GM23248 (cell line): Measurements from ENCODE around the gene NAT14. TPM values are rescaled to one million over a fixed set of nuclear protein-coding genes. Genes with fewer than 3 reads are reported as not detected.
"Not testable (repeated sequence)": the region's sequence is repeated elsewhere in the genome, so short reads cannot be mapped to it uniquely, and the experiment has no call there.

Source experiments
- DNase-seq: peaks from one replicate; pipeline ENCODE4 v3.0.0-alpha.2; 2015
- H2AFZ ChIP-seq: fragments of 200-600 bp; sonication (generic); 2 replicates; pipeline ENCODE4 v1.6.1; 2016; ENCODE audit warnings: antibody characterized with exemption
- H3F3A ChIP-seq: fragments of 200-600 bp; sonication (generic); 2 replicates; pipeline ENCODE4 v1.6.1; 2016; ENCODE audit warnings: mild to moderate bottlenecking, antibody characterized with exemption, mixed run types; ENCODE audit not compliant: insufficient read depth
- H3K27ac ChIP-seq: fragments of 200-600 bp; sonication (generic); 2 replicates; pipeline ENCODE4 v1.5.1; 2016; ENCODE audit warnings: mild to moderate bottlenecking
- H3K27me3 ChIP-seq: fragments of 200-600 bp; sonication (generic); replicated peaks from 2 replicates; pipeline ENCODE4 v1.6.1; 2016; ENCODE audit warnings: mild to moderate bottlenecking; ENCODE audit not compliant: insufficient read depth
- H3K36me3 ChIP-seq: fragments of 200-600 bp; sonication (generic); 2 replicates; pipeline ENCODE4 v1.6.1; 2016; ENCODE audit warnings: low read depth, mild to moderate bottlenecking
- H3K4me1 ChIP-seq: fragments of 200-600 bp; sonication (generic); 2 replicates; pipeline ENCODE4 v1.6.1; 2016; ENCODE audit warnings: mild to moderate bottlenecking; ENCODE audit not compliant: insufficient read depth
- H3K4me2 ChIP-seq: fragments of 200-600 bp; sonication (generic); one replicate; pipeline ENCODE4 v1.6.1; 2016; ENCODE audit warnings: mild to moderate bottlenecking; ENCODE audit not compliant: unreplicated experiment
- H3K4me3 ChIP-seq: fragments of 200-600 bp; sonication (generic); 2 replicates; pipeline ENCODE4 v1.5.1; 2016; ENCODE audit warnings: mild to moderate bottlenecking
- H3K79me2 ChIP-seq: fragments of 200-600 bp; sonication (generic); 2 replicates; pipeline ENCODE4 v1.6.1; 2016; ENCODE audit warnings: mild to moderate bottlenecking; ENCODE audit not compliant: insufficient read depth
- H3K9ac ChIP-seq: fragments of 200-600 bp; sonication (generic); 2 replicates; pipeline ENCODE4 v1.6.1; 2016; ENCODE audit warnings: mild to moderate bottlenecking
- H3K9me2 ChIP-seq: fragments of 200-600 bp; sonication (generic); 2 replicates; pipeline ENCODE4 v1.6.1; 2016; ENCODE audit warnings: mixed run types, mild to moderate bottlenecking, moderate library complexity; ENCODE audit not compliant: insufficient read depth
- H3K9me3 ChIP-seq: fragments of 200-600 bp; sonication (generic); one replicate; pipeline ENCODE4 v1.6.1; 2017; ENCODE audit warnings: low read depth
- H4K20me1 ChIP-seq: fragments of 200-600 bp; sonication (generic); 2 replicates; pipeline ENCODE4 v1.6.0; 2016; ENCODE audit not compliant: insufficient read depth
- EZH2 ChIP-seq: fragments of 200-600 bp; sonication (generic); IDR thresholded peaks from 2 replicates; pipeline ENCODE4 v1.6.1; 2018; ENCODE audit warnings: antibody characterized with exemption, mild to moderate bottlenecking; ENCODE audit not compliant: insufficient read depth, poor library complexity, severe bottlenecking
- EZH2phosphoT487 ChIP-seq: fragments of 200-600 bp; sonication (generic); IDR thresholded peaks from 2 replicates; pipeline ENCODE4 v1.6.1; 2018; ENCODE audit warnings: antibody characterized with exemption, moderate library complexity, mild to moderate bottlenecking, low read depth; ENCODE audit not compliant: insufficient read depth
- WGBS, 2 experiments: methylation state at CpG; one replicate each; pipeline ENCODE4 v1.1.6; 2015 to 2017; ENCODE audit warnings: low lambda C conversion rate in 2 of 2, low coverage in 1 of 2; ENCODE audit errors: missing lambda C conversion rate in 2 of 2; 5-methylcytosine and 5-hydroxymethylcytosine counted together
- in situ Hi-C: fragments of 300-500 bp; cut with MboI; formaldehyde crosslinking; loops from 2 replicates; pipeline ENCODE4 v1.15.0; 2020
- polyA plus RNA-seq: library from polyadenylated mRNA; unstranded; fragments of >200 nt; fragmentation: Nextera tagmentation; extraction: Ambion mirVana; gene quantifications from 2 replicates; pipeline ENCODE4 v1.2.1, GENCODE V29; 2016
- total RNA-seq: library from RNA; depleted of rRNA; stranded (reverse); fragments of >200 nt; shearing (Covaris generic); gene quantifications from 2 replicates; pipeline ENCODE4 v1.2.3, GENCODE V29; 2014

NAT14 gene
- total and polyA plus RNA-seq, 2 experiments from 2014 or later, result 12.0 to 13.4 TPM

DNA sequence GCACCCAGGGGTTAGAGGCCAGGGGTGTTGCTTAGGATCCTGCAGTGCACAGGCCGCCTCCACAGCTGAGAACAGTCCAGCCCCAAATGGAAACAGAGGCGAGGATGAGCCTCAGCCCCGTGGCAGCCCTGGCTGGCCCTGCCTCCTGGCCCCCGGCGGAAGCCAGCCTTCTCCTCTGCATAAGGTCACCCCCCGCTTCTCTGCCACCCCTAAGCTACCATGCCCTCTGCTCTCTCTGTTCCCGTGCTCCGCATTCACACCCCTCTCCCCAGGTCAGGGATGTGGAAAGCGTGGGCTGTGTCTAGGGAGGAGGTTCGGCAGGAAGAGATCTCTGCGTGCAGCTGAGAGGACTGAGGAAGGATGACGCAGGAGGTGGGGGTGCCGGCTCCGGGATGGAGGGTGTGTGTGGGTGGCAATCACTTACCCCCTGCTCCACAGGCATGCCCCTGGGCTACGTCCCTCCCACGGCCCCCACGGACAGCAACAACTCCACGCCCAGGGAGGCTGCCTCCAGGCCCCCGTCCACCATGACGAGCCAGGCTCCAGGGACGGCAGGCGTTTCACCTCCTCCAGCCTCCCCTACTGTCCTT, 9.3 kb downstream of the NAT14 start:
- Histone ChIP-seq H3K27ac (no peak overlapping the region), H3K79me2 (no peaks in the 10 kb centered on the region), H3K4me2 (no peak overlapping the region), H3K9ac (peak overlapping the region; percentile 20; the same call in 1 of the 2 replicates), H3K4me1 (peaks cover 10% of the 10 kb centered on the region; the same call in 1 of the 2 replicates), H3K9me3 (no peaks in the 10 kb centered on the region), H3K9me2 (no peaks in the 10 kb centered on the region), H3F3A (no peaks in the 10 kb centered on the region), H3K4me3 (peak overlapping the region; percentile 14), H4K20me1 (no peaks in the 10 kb centered on the region), H3K27me3 (no peaks in the 10 kb centered on the region), H2AFZ (no peak overlapping the region), H3K36me3 (no peaks in the 10 kb centered on the region)
- no peak for DNase-seq
- in situ Hi-C loops, result no loop called here
- 76 to 79% methylated on average over 13 to 22 of the region's 22 CpGs for WGBS, 2 experiments
- TF ChIP-seq EZH2, result no peak
- TF ChIP-seq EZH2phosphoT487, result no peak

DNA sequence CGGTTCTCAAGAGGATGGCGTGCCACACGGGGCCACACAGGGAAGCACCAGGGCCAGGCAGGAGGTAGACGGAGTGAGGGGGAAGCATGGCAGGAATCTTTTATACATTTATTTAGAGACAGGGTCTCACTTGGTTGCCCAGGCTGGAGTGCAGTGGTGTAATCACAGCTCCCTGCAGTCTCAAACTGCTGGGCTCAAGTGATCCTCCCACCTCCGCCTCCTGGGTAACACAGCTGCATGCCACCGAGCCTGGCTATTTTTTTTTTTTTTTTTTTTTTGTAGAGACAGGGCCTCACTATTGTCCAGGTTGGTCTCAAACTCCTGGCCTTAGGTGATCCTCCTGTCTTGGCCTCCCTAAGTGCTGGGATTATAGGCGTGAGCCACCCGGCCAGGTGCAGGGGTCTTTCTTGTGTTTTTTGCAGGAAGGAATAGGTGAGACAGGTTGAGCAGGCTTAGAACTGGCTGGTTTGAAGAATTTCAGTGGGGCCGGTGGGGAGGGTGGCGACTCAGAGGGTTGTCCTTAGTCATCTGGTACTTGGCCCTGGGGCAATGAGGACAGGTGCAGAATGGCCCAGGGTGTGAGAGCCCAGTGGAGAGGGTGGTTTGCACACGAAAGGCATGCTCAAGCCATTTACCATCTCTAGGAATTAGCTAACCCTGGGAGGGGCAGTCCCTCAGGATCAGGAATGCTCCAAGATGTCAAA, 10.8 kb downstream of the NAT14 start:
- WGBS, 2 experiments, result 85% methylated on average over 11 of the region's 11 CpGs
- no peak overlapping the region for H3K9ac ChIP-seq
- H3K4me3 ChIP-seq, result no peak overlapping the region
- H3F3A ChIP-seq, result no peaks in the 10 kb centered on the region
- H3K9me2 ChIP-seq, result no peaks in the 10 kb centered on the region
- no peak overlapping the region for H2AFZ ChIP-seq
- TF ChIP-seq EZH2phosphoT487 (no peak), EZH2 (no peak)
- H3K4me2 ChIP-seq, result no peak overlapping the region
- H3K9me3 ChIP-seq, result no peaks in the 10 kb centered on the region
- no peaks in the 10 kb centered on the region for H3K27me3 ChIP-seq
- DNase-seq, result no peak
- no peaks in the 10 kb centered on the region for H4K20me1 ChIP-seq
- H3K79me2 ChIP-seq, result no peaks in the 10 kb centered on the region
- no peaks in the 10 kb centered on the region for H3K36me3 ChIP-seq
- H3K27ac ChIP-seq, result no peak overlapping the region
- in situ Hi-C loops, result no loop called here
- H3K4me1 ChIP-seq, result peaks cover 10% of the 10 kb centered on the region; the same call in 1 of the 2 replicates

- H3K79me2 ChIP-seq, H3F3A ChIP-seq, H3K9ac ChIP-seq, DNase-seq, H4K20me1 ChIP-seq, H3K9me2 ChIP-seq, H3K36me3 ChIP-seq, in situ Hi-C loops, H3K4me1 ChIP-seq, H3K27ac ChIP-seq, H3K9me3 ChIP-seq, H3K4me3 ChIP-seq, H2AFZ ChIP-seq, H3K27me3 ChIP-seq, H3K4me2 ChIP-seq: not testable (repeated sequence)
- 83% methylated on average over 10 of the region's 10 CpGs for WGBS, 2 experiments
These were observed 11.8 kb downstream of the NAT14 start for GRCh38 chr19:55496820-55497219.

DNA sequence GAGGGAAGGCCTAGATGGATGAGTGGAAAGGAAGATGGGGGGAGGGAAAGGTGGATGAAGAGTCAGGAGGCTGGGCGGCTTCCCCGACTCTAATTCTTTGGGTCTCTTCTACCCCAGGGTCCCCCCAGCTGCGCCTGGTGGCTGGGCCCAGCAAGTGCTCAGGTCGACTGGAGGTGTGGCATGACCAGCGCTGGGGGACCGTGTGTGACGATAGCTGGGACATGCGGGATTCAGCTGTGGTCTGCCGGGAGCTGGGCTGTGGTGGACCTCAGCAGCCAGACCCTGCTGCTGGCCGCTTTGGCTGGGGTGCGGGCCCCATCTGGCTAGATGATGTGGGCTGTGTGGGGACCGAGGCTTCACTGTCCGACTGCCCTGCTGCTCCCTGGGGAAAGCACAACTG, 12.8 kb downstream of the NAT14 start:
- DNase-seq, result no peak
- in situ Hi-C loops, result no loop called here
- Histone ChIP-seq H3K36me3 (no peaks in the 10 kb centered on the region), H3K27me3 (no peaks in the 10 kb centered on the region), H3K9me3 (no peaks in the 10 kb centered on the region), H3K4me2 (no peak overlapping the region), H3K4me1 (peaks cover 9% of the 10 kb centered on the region; the same call in 1 of the 2 replicates), H3F3A (0 out of 2 replicates have a peak, but pooled peaks cover 6% of the 10 kb centered on the region), H2AFZ (no peak overlapping the region), H3K27ac (no peak overlapping the region), H4K20me1 (no peaks in the 10 kb centered on the region), H3K9me2 (no peaks in the 10 kb centered on the region), H3K9ac (no peak overlapping the region), H3K4me3 (no peak overlapping the region), H3K79me2 (no peaks in the 10 kb centered on the region)
- 79 to 83% methylated on average over 12 to 13 of the region's 13 CpGs for WGBS, 2 experiments
- TF ChIP-seq EZH2phosphoT487 (no peak), EZH2 (no peak)
